GM12872 (cell line): ENCODE data around the gene STRA6.

Experiments used
- TF ChIP-seq, protein P1 (sequence below): IDR thresholded peaks from 3 replicates; pipeline ENCODE4 v1.5.1; 2011; ENCODE audit warnings: low read depth, mild to moderate bottlenecking, low read length, moderate library complexity; ENCODE audit not compliant: insufficient read depth

STRA6 gene

DNA sequence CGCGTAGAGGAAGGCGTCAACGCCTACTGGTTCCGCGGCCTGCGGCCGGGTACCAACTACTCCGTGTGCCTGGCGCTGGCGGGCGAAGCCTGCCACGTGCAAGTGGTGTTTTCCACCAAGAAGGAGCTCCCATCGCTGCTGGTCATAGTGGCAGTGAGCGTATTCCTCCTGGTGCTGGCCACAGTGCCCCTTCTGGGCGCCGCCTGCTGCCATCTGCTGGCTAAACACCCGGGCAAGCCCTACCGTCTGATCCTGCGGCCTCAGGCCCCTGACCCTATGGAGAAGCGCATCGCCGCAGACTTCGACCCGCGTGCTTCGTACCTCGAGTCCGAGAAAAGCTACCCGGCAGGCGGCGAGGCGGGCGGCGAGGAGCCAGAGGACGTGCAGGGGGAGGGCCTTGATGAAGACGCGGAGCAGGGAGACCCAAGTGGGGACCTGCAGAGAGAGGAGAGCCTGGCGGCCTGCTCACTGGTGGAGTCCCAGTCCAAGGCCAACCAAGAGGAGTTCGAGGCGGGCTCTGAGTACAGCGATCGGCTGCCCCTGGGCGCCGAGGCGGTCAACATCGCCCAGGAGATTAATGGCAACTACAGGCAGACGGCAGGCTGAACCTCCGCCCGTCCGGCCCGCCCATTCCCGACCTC, 68.1 kb downstream of the STRA6 start:
- TF ChIP-seq, protein P1, sequence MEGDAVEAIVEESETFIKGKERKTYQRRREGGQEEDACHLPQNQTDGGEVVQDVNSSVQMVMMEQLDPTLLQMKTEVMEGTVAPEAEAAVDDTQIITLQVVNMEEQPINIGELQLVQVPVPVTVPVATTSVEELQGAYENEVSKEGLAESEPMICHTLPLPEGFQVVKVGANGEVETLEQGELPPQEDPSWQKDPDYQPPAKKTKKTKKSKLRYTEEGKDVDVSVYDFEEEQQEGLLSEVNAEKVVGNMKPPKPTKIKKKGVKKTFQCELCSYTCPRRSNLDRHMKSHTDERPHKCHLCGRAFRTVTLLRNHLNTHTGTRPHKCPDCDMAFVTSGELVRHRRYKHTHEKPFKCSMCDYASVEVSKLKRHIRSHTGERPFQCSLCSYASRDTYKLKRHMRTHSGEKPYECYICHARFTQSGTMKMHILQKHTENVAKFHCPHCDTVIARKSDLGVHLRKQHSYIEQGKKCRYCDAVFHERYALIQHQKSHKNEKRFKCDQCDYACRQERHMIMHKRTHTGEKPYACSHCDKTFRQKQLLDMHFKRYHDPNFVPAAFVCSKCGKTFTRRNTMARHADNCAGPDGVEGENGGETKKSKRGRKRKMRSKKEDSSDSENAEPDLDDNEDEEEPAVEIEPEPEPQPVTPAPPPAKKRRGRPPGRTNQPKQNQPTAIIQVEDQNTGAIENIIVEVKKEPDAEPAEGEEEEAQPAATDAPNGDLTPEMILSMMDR, result peak; percentile 54

DNA sequence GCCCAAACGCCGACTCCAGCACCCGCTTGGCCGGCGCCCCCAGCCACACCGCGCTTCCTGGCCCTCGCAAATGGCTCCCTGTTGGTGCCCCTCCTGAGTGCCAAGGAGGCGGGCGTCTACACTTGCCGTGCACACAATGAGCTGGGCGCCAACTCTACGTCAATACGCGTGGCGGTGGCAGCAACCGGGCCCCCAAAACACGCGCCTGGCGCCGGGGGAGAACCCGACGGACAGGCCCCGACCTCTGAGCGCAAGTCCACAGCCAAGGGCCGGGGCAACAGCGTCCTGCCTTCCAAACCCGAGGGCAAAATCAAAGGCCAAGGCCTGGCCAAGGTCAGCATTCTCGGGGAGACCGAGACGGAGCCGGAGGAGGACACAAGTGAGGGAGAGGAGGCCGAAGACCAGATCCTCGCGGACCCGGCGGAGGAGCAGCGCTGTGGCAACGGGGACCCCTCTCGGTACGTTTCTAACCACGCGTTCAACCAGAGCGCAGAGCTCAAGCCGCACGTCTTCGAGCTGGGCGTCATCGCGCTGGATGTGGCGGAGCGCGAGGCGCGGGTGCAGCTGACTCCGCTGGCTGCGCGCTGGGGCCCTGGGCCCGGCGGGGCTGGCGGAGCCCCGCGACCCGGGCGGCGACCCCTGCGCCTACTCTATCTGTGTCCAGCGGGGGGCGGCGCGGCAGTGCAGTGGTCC, 68.7 kb downstream of the STRA6 start:
- TF ChIP-seq, protein P1, result no peak

DNA sequence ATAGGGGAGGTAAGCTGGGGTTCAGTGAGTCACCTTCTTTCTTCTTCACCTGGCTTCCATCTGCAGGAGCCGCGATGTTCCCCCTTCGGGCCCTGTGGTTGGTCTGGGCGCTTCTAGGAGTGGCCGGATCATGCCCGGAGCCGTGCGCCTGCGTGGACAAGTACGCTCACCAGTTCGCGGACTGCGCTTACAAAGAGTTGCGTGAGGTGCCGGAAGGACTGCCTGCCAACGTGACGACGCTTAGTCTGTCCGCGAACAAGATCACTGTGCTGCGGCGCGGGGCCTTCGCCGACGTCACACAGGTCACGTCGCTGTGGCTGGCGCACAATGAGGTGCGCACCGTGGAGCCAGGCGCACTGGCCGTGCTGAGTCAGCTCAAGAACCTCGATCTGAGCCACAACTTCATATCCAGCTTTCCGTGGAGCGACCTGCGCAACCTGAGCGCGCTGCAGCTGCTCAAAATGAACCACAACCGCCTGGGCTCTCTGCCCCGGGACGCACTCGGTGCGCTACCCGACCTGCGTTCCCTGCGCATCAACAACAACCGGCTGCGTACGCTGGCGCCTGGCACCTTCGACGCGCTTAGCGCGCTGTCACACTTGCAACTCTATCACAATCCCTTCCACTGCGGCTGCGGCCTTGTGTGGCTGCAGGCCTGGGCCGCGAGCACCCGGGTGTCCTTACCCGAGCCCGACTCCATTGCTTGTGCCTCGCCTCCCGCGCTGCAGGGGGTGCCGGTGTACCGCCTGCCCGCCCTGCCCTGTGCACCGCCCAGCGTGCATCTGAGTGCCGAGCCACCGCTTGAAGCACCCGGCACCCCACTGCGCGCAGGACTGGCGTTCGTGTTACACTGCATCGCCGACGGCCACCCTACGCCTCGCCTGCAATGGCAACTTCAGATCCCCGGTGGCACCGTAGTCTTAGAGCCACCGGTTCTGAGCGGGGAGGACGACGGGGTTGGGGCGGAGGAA, 69.6 kb downstream of the STRA6 start:
- TF ChIP-seq, protein P1, result no peak

DNA sequence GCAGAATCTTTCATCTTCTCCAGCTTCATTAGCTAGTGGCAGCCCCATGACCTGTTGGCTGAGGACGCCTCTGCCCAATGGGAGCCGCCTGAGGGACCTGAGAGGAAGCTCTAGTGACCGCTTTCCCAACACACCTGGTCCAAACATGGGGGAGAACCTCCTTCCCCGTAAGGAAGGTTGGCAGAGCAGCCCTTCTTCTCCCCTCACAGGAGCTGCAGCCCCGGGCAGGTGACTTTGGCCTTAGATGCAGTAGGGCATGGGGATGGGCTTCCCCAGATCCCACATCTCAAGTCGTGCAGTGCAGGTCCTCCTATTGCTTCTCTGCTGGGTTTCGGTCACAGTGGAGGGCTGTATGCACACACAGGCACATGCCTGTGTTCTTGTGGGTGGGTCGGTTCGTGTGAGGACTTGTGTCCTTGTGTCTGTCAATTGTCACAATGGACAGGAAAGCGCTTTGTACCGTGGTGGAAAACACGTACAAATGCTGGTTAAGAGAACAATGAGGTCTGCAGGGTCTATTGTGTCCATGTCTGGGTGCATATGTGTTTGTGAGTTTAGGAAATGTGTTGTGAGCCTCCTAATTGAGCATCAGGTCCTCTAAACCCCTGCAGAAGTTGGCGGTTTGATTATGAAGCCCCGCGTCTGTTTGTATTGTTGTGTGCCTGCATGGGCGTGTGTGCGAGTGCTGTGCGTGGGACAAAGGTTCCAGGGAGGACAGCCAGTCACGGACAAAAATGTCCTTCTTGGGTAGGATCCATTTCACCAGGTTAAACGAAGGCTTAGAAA, 70.8 kb downstream of the STRA6 start:
- TF ChIP-seq, protein P1, result no peak

DNA sequence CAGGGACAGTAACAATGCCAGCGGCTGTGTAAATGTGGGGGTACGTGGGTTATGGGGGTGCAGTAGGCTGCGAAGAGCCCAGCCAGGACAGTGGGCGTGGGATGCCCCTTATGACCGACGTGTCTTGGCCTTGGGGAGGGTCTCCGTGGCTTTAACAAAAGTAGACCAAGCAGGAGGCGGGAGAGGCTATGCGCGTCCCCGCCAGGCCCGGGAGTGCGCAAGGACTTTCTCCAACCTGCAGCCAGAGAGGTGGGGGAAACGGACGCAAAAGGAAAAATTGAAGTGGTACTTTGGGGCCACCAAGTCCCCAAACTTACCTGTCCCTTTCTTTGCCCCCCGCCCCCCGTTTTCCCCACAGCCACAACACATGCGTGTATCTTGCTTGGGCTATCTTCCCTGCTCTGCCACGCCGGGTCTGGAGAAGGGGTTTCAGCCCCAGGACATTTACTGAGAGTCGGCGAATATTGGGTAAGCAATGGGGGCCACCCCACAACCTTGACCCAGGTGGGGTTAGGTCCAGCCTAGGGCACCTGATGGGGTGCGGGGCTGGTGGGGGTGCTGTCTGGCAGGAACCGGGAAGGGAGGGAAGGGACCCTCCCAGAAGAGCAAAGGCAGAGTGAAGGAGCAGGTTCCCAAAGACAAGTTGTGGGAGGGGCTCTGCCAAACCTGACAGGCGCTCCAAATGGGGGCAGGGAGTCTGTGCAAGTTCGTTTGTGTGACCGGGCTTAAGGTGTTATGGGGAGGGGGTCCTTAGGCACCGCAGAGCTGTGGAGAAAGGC, 71.5 kb downstream of the STRA6 start:
- TF ChIP-seq, protein P1, result no peak

DNA sequence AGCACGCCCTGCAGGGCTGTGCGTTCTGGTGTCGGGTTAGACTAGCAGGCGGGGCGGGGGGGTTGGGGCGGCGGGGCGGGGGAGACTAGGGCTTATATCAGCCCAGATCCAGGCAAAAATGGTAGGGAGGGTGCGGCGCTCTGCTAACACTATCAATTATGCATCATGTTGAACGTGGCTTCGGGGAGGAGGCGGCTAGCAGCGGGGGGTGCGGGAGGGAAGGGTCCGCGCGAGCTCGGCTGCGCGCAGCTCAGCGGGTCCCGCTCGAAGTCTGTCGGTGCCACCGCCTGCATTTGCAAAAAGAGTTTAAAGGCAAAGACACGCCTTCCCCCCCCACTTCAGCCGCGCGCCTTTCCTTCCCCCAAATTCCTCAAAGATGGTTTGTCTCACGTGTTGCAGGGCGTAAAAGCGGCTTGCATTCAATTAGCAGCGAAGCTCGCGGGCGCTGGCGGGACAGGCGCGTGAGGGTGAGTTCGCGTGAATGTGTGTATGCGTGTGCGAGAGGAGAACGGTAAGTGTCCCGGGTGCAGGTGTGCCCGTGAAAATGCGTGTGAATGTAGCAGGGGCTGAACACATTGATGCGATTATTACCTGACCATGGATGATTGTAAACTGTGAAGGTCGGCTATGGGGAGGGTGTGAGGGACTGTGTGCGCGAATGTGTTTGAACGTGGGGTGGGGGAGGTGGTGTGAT, 72.3 kb downstream of the STRA6 start, which contains the start of gene ISLR2:
Gene ISLR2 (plus strand): TSS at position 432 of the 694 bp plus-strand sequence. CDS start 2,169 bp downstream, outside the sequence.
- TF ChIP-seq, protein P1, result no peak
